ENCODE data around the gene OPN1MW2. TPM values are rescaled to one million over a fixed set of nuclear protein-coding genes. Genes with fewer than 3 reads are reported as not detected.
"Not testable (repeated sequence)": the region's sequence is repeated elsewhere in the genome, so short reads cannot be mapped to it uniquely, and the experiment has no call there.

The OPN1MW2 gene
- total RNA-seq, 1 donor from 2014 or later, result not detected

DNA sequence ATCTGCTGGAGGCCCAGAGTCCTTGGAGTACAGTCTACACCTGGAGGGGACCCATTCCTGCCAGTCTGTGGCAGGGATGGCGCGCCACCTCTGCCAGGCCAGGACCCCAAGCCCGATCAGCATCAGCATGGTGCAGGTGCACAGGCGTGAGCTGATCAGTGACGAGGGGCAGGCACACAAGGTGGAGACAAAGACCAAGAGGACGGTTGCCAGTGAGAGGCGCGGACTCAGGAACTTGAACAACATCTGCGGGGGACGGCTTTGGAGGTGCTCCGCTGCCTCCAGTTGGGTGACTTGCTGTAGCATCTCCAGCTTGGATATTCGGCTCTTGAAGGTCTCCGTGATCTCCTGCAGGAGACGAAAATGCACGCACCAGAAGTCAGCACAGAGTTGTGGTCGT, 14.1 kb downstream of the OPN1MW2 start:
- H3K9me3 ChIP-seq; H3K27ac ChIP-seq; H3K36me3 ChIP-seq; intact Hi-C loops (cut with DNase I); H3K27me3 ChIP-seq (ENCODE audit: low read depth); DNase-seq; H3K4me3 ChIP-seq; H3K4me1 ChIP-seq; ATAC-seq: not testable (repeated sequence)

DNA sequence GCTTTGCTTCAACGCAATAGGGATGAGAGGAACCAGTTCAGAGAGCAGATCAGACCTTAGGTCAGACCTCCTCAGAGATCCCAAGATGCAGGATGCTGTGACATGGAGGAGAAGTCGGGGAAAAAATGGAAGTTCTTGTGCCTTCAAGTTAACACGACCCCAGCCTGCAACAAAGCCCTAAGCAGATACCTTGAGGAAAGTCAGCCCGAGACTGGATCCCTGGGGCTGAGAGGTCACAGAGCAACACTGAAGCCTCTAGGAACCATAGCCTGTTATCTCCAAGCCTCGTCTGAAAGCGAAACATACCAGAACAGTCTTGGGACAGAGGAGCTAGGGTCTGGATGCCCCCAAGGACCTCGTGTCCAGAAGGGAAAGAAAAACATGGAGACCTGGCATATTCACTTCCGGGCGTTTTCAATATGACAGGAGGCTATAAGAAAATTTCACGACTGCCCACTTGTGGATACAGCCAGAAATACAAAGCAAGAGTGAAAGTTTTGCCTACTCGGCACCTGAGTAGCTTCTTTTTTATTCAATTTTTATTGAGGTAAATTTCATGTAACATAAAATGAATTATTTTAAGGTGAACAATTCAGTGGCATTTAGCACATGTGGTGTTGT, 19.5 kb downstream of the OPN1MW2 start:
- H3K4me3 ChIP-seq; H3K4me1 ChIP-seq; H3K27ac ChIP-seq; H3K36me3 ChIP-seq; ATAC-seq; H3K9me3 ChIP-seq; DNase-seq; H3K27me3 ChIP-seq (ENCODE audit: low read depth); intact Hi-C loops (cut with DNase I): not testable (repeated sequence)

DNA sequence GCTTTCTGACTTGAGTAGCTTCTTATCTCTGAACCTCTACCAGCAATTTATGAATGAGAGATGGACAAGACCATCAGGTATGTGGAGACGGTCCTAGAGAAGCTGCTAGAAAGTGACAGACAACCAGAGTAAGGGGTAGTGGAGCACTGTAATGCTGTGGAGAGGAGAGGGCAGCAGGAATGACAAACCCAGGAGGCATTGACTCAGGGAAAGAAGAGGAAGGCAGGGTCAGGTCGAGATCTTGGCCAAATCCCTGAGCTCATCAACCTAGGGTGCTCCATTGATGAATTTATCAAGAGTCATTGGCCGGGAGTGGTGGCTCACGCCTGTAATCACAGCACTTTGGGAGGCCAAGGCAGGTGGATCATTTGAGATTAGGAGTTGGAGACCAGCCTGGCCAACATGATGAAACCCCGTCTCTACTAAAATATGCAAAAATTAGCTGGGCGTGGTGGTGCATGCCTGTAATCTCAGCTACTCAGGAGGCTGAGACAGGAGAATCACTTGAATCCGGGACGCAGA, 20.5 kb downstream of the OPN1MW2 start:
- H3K27ac ChIP-seq; ATAC-seq; DNase-seq; H3K4me3 ChIP-seq; H3K36me3 ChIP-seq; H3K27me3 ChIP-seq (ENCODE audit: low read depth); intact Hi-C loops (cut with DNase I); H3K4me1 ChIP-seq; H3K9me3 ChIP-seq: not testable (repeated sequence)

DNA sequence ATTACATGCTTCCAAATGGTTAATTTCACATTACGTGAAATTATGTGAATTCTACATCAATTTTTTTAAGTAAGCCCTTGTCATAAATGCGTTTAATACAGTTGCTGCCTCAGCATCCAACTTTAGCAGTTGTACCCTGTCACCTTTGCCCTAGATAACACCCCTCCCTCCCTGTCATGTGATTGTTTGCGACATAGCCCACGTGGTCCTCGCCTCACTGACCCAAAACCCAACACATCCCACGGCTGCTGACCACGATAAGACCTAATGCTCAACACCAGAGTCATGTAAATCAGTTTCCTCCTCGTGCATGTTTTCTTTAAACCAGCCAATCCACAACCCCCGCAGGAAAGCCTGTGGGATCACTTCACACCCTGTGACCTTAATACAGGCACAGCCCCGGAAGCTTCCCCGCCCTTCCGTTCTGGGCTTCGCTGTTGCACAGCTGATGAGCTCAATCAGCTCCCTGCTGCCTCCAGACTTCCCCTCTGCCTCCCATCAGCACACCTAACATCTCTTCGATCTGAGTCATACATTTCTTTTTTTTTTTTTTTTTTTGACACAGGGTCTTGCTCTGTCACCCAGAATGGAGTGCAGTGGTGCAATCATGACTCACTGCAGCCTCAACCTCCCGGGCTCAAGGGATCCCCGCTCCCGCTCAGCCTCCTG, 28.0 kb downstream of the OPN1MW2 start:
- peak; percentile 91 to 96 for ATAC-seq
- DNase-seq; H3K27ac ChIP-seq; H3K4me1 ChIP-seq; H3K36me3 ChIP-seq; H3K27me3 ChIP-seq (ENCODE audit: low read depth); H3K4me3 ChIP-seq; intact Hi-C loops (cut with DNase I); H3K9me3 ChIP-seq: not testable (repeated sequence)

DNA sequence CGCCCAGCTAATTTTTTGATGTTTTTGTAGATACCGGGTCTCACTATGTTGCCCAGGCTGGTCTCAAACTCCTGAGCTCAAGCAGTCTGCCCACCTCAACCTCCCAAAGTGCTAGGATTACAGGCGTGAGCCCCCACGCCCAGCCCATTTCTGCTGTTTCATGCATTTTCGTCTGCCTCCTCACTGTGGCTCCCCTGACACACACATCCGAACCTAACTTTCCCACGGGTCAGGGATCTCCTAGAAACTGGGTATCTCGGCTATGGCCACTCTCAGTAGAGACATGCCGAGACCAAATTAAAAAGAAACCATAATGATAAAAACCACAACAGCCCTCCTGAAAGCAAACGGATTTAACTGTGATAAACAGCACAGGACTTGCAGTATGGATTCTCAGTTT, 28.5 kb downstream of the OPN1MW2 start:
- H3K36me3 ChIP-seq; H3K27ac ChIP-seq; DNase-seq; H3K4me1 ChIP-seq; H3K4me3 ChIP-seq; ATAC-seq; H3K27me3 ChIP-seq (ENCODE audit: low read depth); intact Hi-C loops (cut with DNase I); H3K9me3 ChIP-seq: not testable (repeated sequence)

DNA sequence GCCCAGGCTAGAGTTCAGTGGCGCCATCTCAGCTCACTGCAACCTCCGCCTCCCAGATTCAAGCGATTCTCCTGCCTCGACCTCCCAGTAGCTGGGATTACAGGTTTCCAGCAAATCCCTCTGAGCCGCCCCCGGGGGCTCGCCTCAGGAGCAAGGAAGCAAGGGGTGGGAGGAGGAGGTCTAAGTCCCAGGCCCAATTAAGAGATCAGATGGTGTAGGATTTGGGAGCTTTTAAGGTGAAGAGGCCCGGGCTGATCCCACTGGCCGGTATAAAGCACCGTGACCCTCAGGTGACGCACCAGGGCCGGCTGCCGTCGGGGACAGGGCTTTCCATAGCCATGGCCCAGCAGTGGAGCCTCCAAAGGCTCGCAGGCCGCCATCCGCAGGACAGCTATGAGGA, 37.7 kb downstream of the OPN1MW2 start, which contains the start of gene OPN1MW3:
OPN1MW3 (plus strand) TSS at position 301 of the 400 bp plus-strand sequence; CDS start at position 339, 38 bp downstream.
- H3K36me3 ChIP-seq; DNase-seq; H3K27me3 ChIP-seq (ENCODE audit: low read depth); H3K4me1 ChIP-seq; H3K9me3 ChIP-seq; H3K4me3 ChIP-seq; intact Hi-C loops (cut with DNase I); H3K27ac ChIP-seq; ATAC-seq: not testable (repeated sequence)

DNA sequence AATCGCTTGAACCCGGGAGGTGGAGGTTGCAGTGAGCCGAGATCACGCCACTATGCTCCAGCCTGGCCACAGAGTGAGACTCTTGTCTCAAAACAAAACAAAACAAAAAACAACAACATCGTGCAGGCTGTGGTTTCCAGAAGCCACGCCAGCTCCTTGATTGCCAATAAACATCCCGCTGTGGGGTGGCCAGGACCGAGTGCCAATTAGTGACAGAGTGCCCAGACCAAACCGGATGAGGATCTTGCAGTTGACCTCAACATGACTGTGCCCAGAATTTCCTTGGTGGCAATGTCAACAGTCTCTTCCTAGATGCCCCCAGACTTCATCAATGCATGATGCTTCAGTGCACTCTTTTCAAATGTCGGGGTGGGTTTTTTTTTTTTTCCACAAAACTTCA, 39.2 kb downstream of the OPN1MW2 start:
- ATAC-seq; H3K9me3 ChIP-seq; H3K4me1 ChIP-seq; H3K36me3 ChIP-seq; intact Hi-C loops (cut with DNase I); H3K27ac ChIP-seq; H3K4me3 ChIP-seq; H3K27me3 ChIP-seq (ENCODE audit: low read depth); DNase-seq: not testable (repeated sequence)

DNA sequence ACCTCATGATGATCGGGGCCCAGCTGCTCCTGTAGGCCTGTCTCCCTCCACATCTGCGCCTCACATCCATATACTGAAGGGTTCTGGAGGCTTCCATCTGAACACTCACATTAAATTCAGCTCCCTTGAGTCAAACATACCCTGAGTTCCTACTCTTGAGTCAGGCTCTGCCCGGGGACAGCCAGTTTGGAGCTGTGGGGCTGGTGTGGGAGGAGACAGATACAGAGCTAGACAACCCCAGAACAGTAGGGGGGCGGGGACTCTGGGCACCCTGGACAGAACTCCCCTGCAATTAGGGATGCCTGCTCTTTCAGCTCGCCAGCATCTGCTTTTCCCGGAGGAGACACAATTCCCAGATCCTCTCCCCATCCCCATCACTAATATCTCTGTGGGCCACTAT, 43.5 kb downstream of the OPN1MW2 start:
- ATAC-seq; DNase-seq; H3K9me3 ChIP-seq; H3K36me3 ChIP-seq; H3K4me3 ChIP-seq; intact Hi-C loops (cut with DNase I); H3K4me1 ChIP-seq; H3K27me3 ChIP-seq (ENCODE audit: low read depth); H3K27ac ChIP-seq: not testable (repeated sequence)

DNA sequence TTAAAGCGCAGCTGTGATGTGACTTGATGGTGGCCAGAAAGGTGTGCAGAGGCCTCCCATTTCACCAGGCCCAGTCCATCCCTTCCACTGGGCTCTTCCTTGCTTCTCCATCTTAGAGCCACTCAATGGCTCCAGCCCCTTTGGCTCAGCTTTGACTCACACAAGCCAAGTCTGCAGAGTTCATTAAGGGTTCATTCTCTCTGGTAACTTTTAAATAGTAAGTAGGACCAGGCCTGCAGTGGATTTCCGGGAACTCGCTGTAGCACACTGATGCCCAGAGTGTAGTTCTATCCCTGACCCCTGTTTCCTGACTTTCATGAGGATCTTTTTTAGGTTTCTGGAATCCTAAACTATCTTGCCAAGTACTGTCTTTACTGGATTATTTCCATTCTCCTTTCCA, 49.7 kb downstream of the OPN1MW2 start:
- H3K27ac ChIP-seq; DNase-seq; H3K4me3 ChIP-seq; H3K9me3 ChIP-seq; H3K36me3 ChIP-seq; H3K27me3 ChIP-seq (ENCODE audit: low read depth); intact Hi-C loops (cut with DNase I); H3K4me1 ChIP-seq; ATAC-seq: not testable (repeated sequence)

Other genes starting within 250 kb of the OPN1MW2 start
- 48.4 TPM for gene HCFC1, start 247.9 kb upstream of the OPN1MW2 start, total RNA-seq
- 7.6 TPM for gene TMEM187, start 247.0 kb upstream of the OPN1MW2 start, total RNA-seq
- gene IRAK1, start 199.9 kb upstream of the OPN1MW2 start, total RNA-seq, result 73.1 TPM
- gene MECP2, start 122.0 kb upstream of the OPN1MW2 start, total RNA-seq, result 57.6 TPM
- not detected for gene OPN1LW, start 75.5 kb upstream of the OPN1MW2 start, total RNA-seq
- not detected for gene OPN1MW, start 37.2 kb upstream of the OPN1MW2 start, total RNA-seq
- gene OPN1MW3, start 37.8 kb downstream of the OPN1MW2 start, total RNA-seq, result not detected
- gene TEX28, start 75.4 kb downstream of the OPN1MW2 start, total RNA-seq, result not detected
- not detected for gene TKTL1, start 76.0 kb downstream of the OPN1MW2 start, total RNA-seq
- 1,080 TPM for gene FLNA, start 154.9 kb downstream of the OPN1MW2 start, total RNA-seq
- 50.9 TPM for gene EMD, start 159.5 kb downstream of the OPN1MW2 start, total RNA-seq
- gene RPL10, start 178.6 kb downstream of the OPN1MW2 start, total RNA-seq, result 2,678 TPM
- gene DNASE1L1, start 189.5 kb downstream of the OPN1MW2 start, total RNA-seq, result 36.1 TPM
- gene TAFAZZIN, start 191.8 kb downstream of the OPN1MW2 start, total RNA-seq, result 47.8 TPM
- gene ATP6AP1, start 208.9 kb downstream of the OPN1MW2 start, total RNA-seq, result 235 TPM
- 111 TPM for gene GDI1, start 217.4 kb downstream of the OPN1MW2 start, total RNA-seq
- gene FAM50A, start 224.4 kb downstream of the OPN1MW2 start, total RNA-seq, result 77.5 TPM
- 49.0 TPM for gene PLXNA3, start 238.5 kb downstream of the OPN1MW2 start, total RNA-seq